ENCODE results near the gene UNC80.
"Not testable (repeated sequence)": the region's sequence is repeated elsewhere in the genome, so short reads cannot be mapped to it uniquely, and the experiment has no call there.

The UNC80 gene

GRCh38 chr2:209771474-209772289 is at the start of gene UNC80:
Gene UNC80 (plus strand): TSS chr2:209771832. CDS start chr2:209772073, 241 bp downstream.
- peak; percentile 14 for DNase-seq (ENCODE audit: low read depth)

GRCh38 chr2:209726311-209726710 is 45.3 kb upstream of the UNC80 start:
- no peak for DNase-seq (ENCODE audit: low read depth)

- DNase-seq (ENCODE audit: low read depth) = no peak
Measured at GRCh38 chr2:209727077-209727476, 44.6 kb upstream of the UNC80 start.

GRCh38 chr2:209734805-209735204 is 36.8 kb upstream of the UNC80 start:
- no peak for DNase-seq (ENCODE audit: low read depth)

- DNase-seq (ENCODE audit: low read depth) = no peak
Measured at GRCh38 chr2:209741953-209742352, 29.7 kb upstream of the UNC80 start.

GRCh38 chr2:209753020-209753419 is 18.6 kb upstream of the UNC80 start:
- no peak for DNase-seq (ENCODE audit: low read depth)

GRCh38 chr2:209757163-209757562 is 14.5 kb upstream of the UNC80 start:
- no peak for DNase-seq (ENCODE audit: low read depth)

GRCh38 chr2:209761566-209761965 is 10.1 kb upstream of the UNC80 start:
- DNase-seq (ENCODE audit: low read depth) = no peak

- DNase-seq (ENCODE audit: low read depth) = no peak
Measured at GRCh38 chr2:209762563-209762962, 9.1 kb upstream of the UNC80 start.

GRCh38 chr2:209763106-209763505 is 8.5 kb upstream of the UNC80 start:
- DNase-seq (ENCODE audit: low read depth) = no peak

- DNase-seq (ENCODE audit: low read depth) = no peak
Measured at GRCh38 chr2:209766613-209767012, 5.0 kb upstream of the UNC80 start.

- DNase-seq (ENCODE audit: low read depth) = no peak
Measured at GRCh38 chr2:209767316-209767715, 4.3 kb upstream of the UNC80 start.

GRCh38 chr2:209768557-209768956 is 3.1 kb upstream of the UNC80 start:
- no peak for DNase-seq (ENCODE audit: low read depth)

GRCh38 chr2:209772290-209772685 is 656 bp downstream of the UNC80 start:
- DNase-seq (ENCODE audit: low read depth) = no peak

GRCh38 chr2:209773377-209773776 is 1.7 kb downstream of the UNC80 start:
- no peak for DNase-seq (ENCODE audit: low read depth)

- no peak for DNase-seq (ENCODE audit: low read depth)
Measured at GRCh38 chr2:209787416-209787815, 15.8 kb downstream of the UNC80 start.

GRCh38 chr2:209788925-209789324 is 17.3 kb downstream of the UNC80 start:
- DNase-seq (ENCODE audit: low read depth) = no peak

- no peak for DNase-seq (ENCODE audit: low read depth)
Measured at GRCh38 chr2:209790066-209790728, 18.6 kb downstream of the UNC80 start.

GRCh38 chr2:209791151-209791550 is 19.5 kb downstream of the UNC80 start:
- DNase-seq (ENCODE audit: low read depth) = no peak

- DNase-seq (ENCODE audit: low read depth) = not testable (repeated sequence)
Measured at GRCh38 chr2:209795425-209795824, 23.8 kb downstream of the UNC80 start.

- no peak for DNase-seq (ENCODE audit: low read depth)
Measured at GRCh38 chr2:209805351-209805750, 33.7 kb downstream of the UNC80 start.

- no peak for DNase-seq (ENCODE audit: low read depth)
Measured at GRCh38 chr2:209806318-209806717, 34.7 kb downstream of the UNC80 start.

- DNase-seq (ENCODE audit: low read depth) = no peak
Measured at GRCh38 chr2:209808521-209808920, 36.9 kb downstream of the UNC80 start.

- no peak for DNase-seq (ENCODE audit: low read depth)
Measured at GRCh38 chr2:209809256-209809655, 37.6 kb downstream of the UNC80 start.
